ENCODE data around the gene DNAJC17.

The DNAJC17 gene

GRCh38 chr15:40763801-40764628 is 43.3 kb downstream of the DNAJC17 start, which contains the start of gene GCHFR:
Gene GCHFR, plus strand, starts transcription at chr15:40764068. Its CDS starts 113 bp downstream, at chr15:40764181.
- no peak for FAIRE-seq

- no peak for FAIRE-seq
Observed at GRCh38 chr15:40762919-40763800, 44.1 kb downstream of the DNAJC17 start.

GRCh38 chr15:40759961-40760360 is 47.3 kb downstream of the DNAJC17 start:
- no peak for FAIRE-seq

GRCh38 chr15:40756938-40757337 is 50.3 kb downstream of the DNAJC17 start:
- FAIRE-seq, result no peak

- FAIRE-seq, result no peak
Observed at GRCh38 chr15:40755812-40756208, 51.5 kb downstream of the DNAJC17 start.

- FAIRE-seq, result no peak
Observed at GRCh38 chr15:40754883-40755811, 52.1 kb downstream of the DNAJC17 start, which contains the start of gene RMDN3. Gene RMDN3, minus strand, starts transcription at chr15:40755254. Its CDS starts 471 bp downstream, at chr15:40754783.

- FAIRE-seq, result no peak
Observed at GRCh38 chr15:40754574-40754882, 52.7 kb downstream of the DNAJC17 start.

GRCh38 chr15:40751745-40752144 is 55.5 kb downstream of the DNAJC17 start:
- no peak for FAIRE-seq

GRCh38 chr15:40750885-40751284 is 56.4 kb downstream of the DNAJC17 start:
- FAIRE-seq, result no peak

- FAIRE-seq, result no peak
Observed at GRCh38 chr15:40749151-40749630, 58.1 kb downstream of the DNAJC17 start.

- FAIRE-seq, result no peak
Observed at GRCh38 chr15:40747685-40748631, 59.3 kb downstream of the DNAJC17 start.

- FAIRE-seq, result no peak
Observed at GRCh38 chr15:40746916-40747418, 60.3 kb downstream of the DNAJC17 start.

GRCh38 chr15:40744815-40745152 is 62.5 kb downstream of the DNAJC17 start:
- no peak for FAIRE-seq

GRCh38 chr15:40743921-40744814 is 63.1 kb downstream of the DNAJC17 start:
- FAIRE-seq, result no peak

- no peak for FAIRE-seq
Observed at GRCh38 chr15:40743485-40743901, 63.8 kb downstream of the DNAJC17 start.

- no peak for FAIRE-seq
Observed at GRCh38 chr15:40739854-40740253, 67.4 kb downstream of the DNAJC17 start.

GRCh38 chr15:40739047-40739446 is 68.2 kb downstream of the DNAJC17 start:
- no peak for FAIRE-seq

GRCh38 chr15:40737048-40737447 is 70.2 kb downstream of the DNAJC17 start:
- no peak for FAIRE-seq

GRCh38 chr15:40736575-40736974 is 70.7 kb downstream of the DNAJC17 start:
- no peak for FAIRE-seq

GRCh38 chr15:40731034-40731433 is 76.2 kb downstream of the DNAJC17 start:
- no peak for FAIRE-seq

Measured in islet of Langerhans (tissue), 1 donor.